GM21737 (cell line): ENCODE data around the gene ARHGEF3.
"Not testable (repeated sequence)": the region's sequence is repeated elsewhere in the genome, so short reads cannot be mapped to it uniquely, and the experiment has no call there.

Experiments
- ATAC-seq: cut with Tn5 transposase; IDR thresholded peaks from one replicate; pipeline ENCODE4 v1.9.1; 2021; ENCODE audit warnings: mild to moderate bottlenecking, moderate library complexity; ENCODE audit not compliant: unreplicated experiment

ARHGEF3 gene

GRCh38 chr3:56775838-56776555 is 25.8 kb downstream of the ARHGEF3 start:
- no peak for ATAC-seq

- ATAC-seq, result no peak
These were observed 26.3 kb downstream of the ARHGEF3 start for GRCh38 chr3:56775445-56775837.

- ATAC-seq, result no peak
These were observed 27.8 kb downstream of the ARHGEF3 start for GRCh38 chr3:56773986-56774385.

- ATAC-seq, result no peak
These were observed 28.5 kb downstream of the ARHGEF3 start for GRCh38 chr3:56772952-56773938.

GRCh38 chr3:56771376-56771775 is 30.4 kb downstream of the ARHGEF3 start:
- ATAC-seq, result no peak

GRCh38 chr3:56769116-56769707 is 32.5 kb downstream of the ARHGEF3 start:
- ATAC-seq, result no peak

GRCh38 chr3:56764904-56765547 is 36.7 kb downstream of the ARHGEF3 start:
- ATAC-seq, result no peak

- ATAC-seq, result no peak
These were observed 37.6 kb downstream of the ARHGEF3 start for GRCh38 chr3:56764184-56764583.

GRCh38 chr3:56763233-56763632 is 38.5 kb downstream of the ARHGEF3 start:
- ATAC-seq, result no peak

- no peak for ATAC-seq
These were observed 39.0 kb downstream of the ARHGEF3 start for GRCh38 chr3:56762718-56763117.

- ATAC-seq, result no peak
These were observed 39.7 kb downstream of the ARHGEF3 start for GRCh38 chr3:56761887-56762651.

- ATAC-seq, result no peak
These were observed 40.7 kb downstream of the ARHGEF3 start for GRCh38 chr3:56761023-56761422.

GRCh38 chr3:56759532-56759931 is 42.2 kb downstream of the ARHGEF3 start:
- ATAC-seq, result no peak

- ATAC-seq, result peak; percentile 83
These were observed 43.2 kb downstream of the ARHGEF3 start for GRCh38 chr3:56758539-56758981.

- not testable (repeated sequence) for ATAC-seq
These were observed 43.7 kb downstream of the ARHGEF3 start for GRCh38 chr3:56758042-56758441.

- ATAC-seq, result no peak
These were observed 46.9 kb downstream of the ARHGEF3 start for GRCh38 chr3:56754741-56755417.

GRCh38 chr3:56753206-56753820 is 48.4 kb downstream of the ARHGEF3 start:
- ATAC-seq, result peak; percentile 76

GRCh38 chr3:56751056-56751707 is 50.6 kb downstream of the ARHGEF3 start:
- ATAC-seq, result no peak
